ENCODE data around the gene KCNA10. TPM values are rescaled to one million over a fixed set of nuclear protein-coding genes. Genes with fewer than 3 reads are reported as not detected.

Gene KCNA10
- total and polyA plus RNA-seq, 2 of the 13 experiments (the other 11 are each of a cell fraction or from before 2014, with no cell fraction given), result not detected

- Histone ChIP-seq H2AFZ (ENCODE audit: low read length) (no peak overlapping the region), H3K79me2 (ENCODE audit: insufficient read depth, low read length) (no peaks in the 10 kb centered on the region), H3K27ac (ENCODE audit: extremely low read length, insufficient read depth, low read length) (no peak overlapping the region), H3K27me3 (ENCODE audit: control insufficient read depth in 1 of 2, insufficient read depth in 2 of 2, low read length in 2 of 2) (peaks cover 0 to 1% of the 10 kb centered on the region in 2 experiments; a peak in 2 of 5 replicates), H4K20me1 (ENCODE audit: insufficient read depth, low read length) (no peaks in the 10 kb centered on the region), H3K36me3 (replicated peaks in 1 of 2; ENCODE audit: control insufficient read depth in 1 of 2, insufficient read depth in 2 of 2, low read length in 2 of 2) (no peaks in the 10 kb centered on the region), H3K9me3 (ENCODE audit: low read length) (no peaks in the 10 kb centered on the region), H3K9ac (ENCODE audit: insufficient read depth, low read depth, low read length) (no peak overlapping the region), H3K4me2 (ENCODE audit: low read depth, low read length) (no peak overlapping the region), H3K4me1 (ENCODE audit: insufficient read depth, low read length) (no peaks in the 10 kb centered on the region), H3K4me3 (replicated peaks in 1 of 3; ENCODE audit: insufficient read depth in 1 of 3, low read depth in 2 of 3, low read length in 3 of 3) (no peak overlapping the region)
- WGBS (ENCODE audit: low lambda C conversion rate), result 66% methylated on average over 4 of the region's 15 CpGs
- no TSS peak for BruUV-seq (replicated peaks)
- FAIRE-seq, result no peak
- CTCF ChIA-PET (ENCODE audit: low intra/inter-chr PET ratio, low total read pairs), result no interaction called here
- in situ Hi-C loops (cut with HindIII; ENCODE audit: extremely low pct_ligation_motif_present, low pct_unique_long_range_greater_than_20kb) (no loop called here), intact Hi-C loops (cut with micrococcal nuclease; ENCODE audit: unreplicated experiment) (no loop called here)
- ATAC-seq, result no peak
- DNase-seq (ENCODE audit: low spot score), result no peak
- POLR2A ChIA-PET, result no interaction called here
- no peak for TF ChIP-seq ZFP91 (CRISPR knock-in tag; IDR thresholded peaks at IDR 0.05; ENCODE audit: borderline replicate concordance)
- TF ChIP-seq ZNF512 (CRISPR knock-in tag; IDR thresholded peaks at IDR 0.05), result no peak
- no peak for TF ChIP-seq ZNF446 (CRISPR knock-in tag; IDR thresholded peaks at IDR 0.05)
- TF ChIP-seq JARID2 (CRISPR knock-in tag; IDR thresholded peaks at IDR 0.05; ENCODE audit: insufficient replicate concordance), result no peak
- TF ChIP-seq ZNF720 (CRISPR knock-in tag; IDR thresholded peaks at IDR 0.05), result no peak
- no peak for TF ChIP-seq THAP9 (CRISPR knock-in tag; IDR thresholded peaks at IDR 0.05; ENCODE audit: borderline replicate concordance)
- no peak for TF ChIP-seq HOXA3 (CRISPR knock-in tag; IDR thresholded peaks at IDR 0.05)
- TF ChIP-seq ZNF563 (CRISPR knock-in tag; IDR thresholded peaks at IDR 0.05), result no peak
- TF ChIP-seq ZNF556 (CRISPR knock-in tag; IDR thresholded peaks at IDR 0.05; ENCODE audit: borderline replicate concordance), result no peak
- no peak for TF ChIP-seq ZNF263 (CRISPR knock-in tag; IDR thresholded peaks at IDR 0.05)
- TF ChIP-seq NRL (CRISPR knock-in tag; IDR thresholded peaks at IDR 0.05; ENCODE audit: borderline replicate concordance), result no peak
- TF ChIP-seq SRSF9 (IDR thresholded peaks at IDR 0.05; ENCODE audit: borderline replicate concordance, insufficient read depth, low read depth, low read length, poor library complexity, severe bottlenecking), result no peak
- no peak for TF ChIP-seq CBX1 (IDR thresholded peaks at IDR 0.05; ENCODE audit: low read depth)
- no peak for TF ChIP-seq SMC3 (IDR thresholded peaks at IDR 0.05; ENCODE audit: low read length)
- no peak for TF ChIP-seq NFYB (CRISPR knock-in tag; IDR thresholded peaks at IDR 0.05)
- TF ChIP-seq, protein P1, sequence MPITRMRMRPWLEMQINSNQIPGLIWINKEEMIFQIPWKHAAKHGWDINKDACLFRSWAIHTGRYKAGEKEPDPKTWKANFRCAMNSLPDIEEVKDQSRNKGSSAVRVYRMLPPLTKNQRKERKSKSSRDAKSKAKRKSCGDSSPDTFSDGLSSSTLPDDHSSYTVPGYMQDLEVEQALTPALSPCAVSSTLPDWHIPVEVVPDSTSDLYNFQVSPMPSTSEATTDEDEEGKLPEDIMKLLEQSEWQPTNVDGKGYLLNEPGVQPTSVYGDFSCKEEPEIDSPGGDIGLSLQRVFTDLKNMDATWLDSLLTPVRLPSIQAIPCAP (CRISPR knock-in tag; IDR thresholded peaks at IDR 0.05; ENCODE audit: low read depth), result no peak
- TF ChIP-seq ZNF83 (CRISPR knock-in tag; IDR thresholded peaks at IDR 0.05; ENCODE audit: borderline replicate concordance), result no peak
- no peak for TF ChIP-seq YEATS2 (CRISPR knock-in tag; IDR thresholded peaks at IDR 0.05; ENCODE audit: borderline replicate concordance)
- no peak for TF ChIP-seq ZNF225 (CRISPR knock-in tag; IDR thresholded peaks at IDR 0.05)
These were observed 29.6 kb downstream of the KCNA10 start for GRCh38 chr1:110489406-110489805.

Data from HepG2 (cell line).